NCI-H2196 (cell line): Measurements from ENCODE around the gene HEXIM1.
A peak's percentile ranks its signal among the peaks of the same experiment; 100 is the strongest.

Experiments used
- DNase-seq: peaks from one replicate; lab custom pipeline; 2025; ENCODE audit not compliant: unreplicated experiment; lab: John Stamatoyannopoulos, UW

Gene HEXIM1

GRCh38 chr17:45168991-45169752 lies 20.9 kb downstream of the HEXIM1 start:
- no peak for DNase-seq

- no peak for DNase-seq
These were observed 22.1 kb downstream of the HEXIM1 start for GRCh38 chr17:45170280-45170930.

GRCh38 chr17:45170931-45171337 lies 22.7 kb downstream of the HEXIM1 start:
- DNase-seq, result peak; percentile 79

GRCh38 chr17:45171338-45172231 lies 23.3 kb downstream of the HEXIM1 start:
- peak; percentile 84 for DNase-seq

- DNase-seq, result no peak
These were observed 23.9 kb downstream of the HEXIM1 start for GRCh38 chr17:45172232-45172540.

- peak; percentile 96 for DNase-seq
These were observed 24.4 kb downstream of the HEXIM1 start for GRCh38 chr17:45172541-45173286.

GRCh38 chr17:45175759-45176115 lies 27.5 kb downstream of the HEXIM1 start:
- DNase-seq, result no peak

- no peak for DNase-seq
These were observed 29.3 kb downstream of the HEXIM1 start for GRCh38 chr17:45177563-45177962.

- DNase-seq, result no peak
These were observed 35.9 kb downstream of the HEXIM1 start for GRCh38 chr17:45184144-45184543.

GRCh38 chr17:45186801-45187354 lies 38.6 kb downstream of the HEXIM1 start:
- no peak for DNase-seq

GRCh38 chr17:45189009-45189408 lies 40.7 kb downstream of the HEXIM1 start:
- DNase-seq, result no peak

GRCh38 chr17:45190503-45191255 lies 42.4 kb downstream of the HEXIM1 start:
- no peak for DNase-seq

- no peak for DNase-seq
These were observed 47.1 kb downstream of the HEXIM1 start for GRCh38 chr17:45195424-45195823.

- DNase-seq, result no peak
These were observed 48.8 kb downstream of the HEXIM1 start for GRCh38 chr17:45197108-45197507.

GRCh38 chr17:45197555-45198334 lies 49.5 kb downstream of the HEXIM1 start:
- peak; percentile 96 for DNase-seq

GRCh38 chr17:45200701-45201100 lies 52.4 kb downstream of the HEXIM1 start:
- DNase-seq, result no peak

GRCh38 chr17:45201457-45201856 lies 53.2 kb downstream of the HEXIM1 start:
- DNase-seq, result no peak
